Left hindlimb (tissue), 1 donor: ENCODE results near the gene PRODH2.

Experiments used
- DNase-seq: peaks from one replicate; pipeline ENCODE4 v3.0.0-alpha.2; 2018

PRODH2 gene

GRCh38 chr19:35757231-35757748, 55.4 kb downstream of the PRODH2 start:
- peak; percentile 96 for DNase-seq

GRCh38 chr19:35756377-35757230, 56.0 kb downstream of the PRODH2 start, which contains the start of gene HSPB6:
Gene HSPB6, minus strand, starts transcription at chr19:35757029. Its CDS starts 21 bp downstream, at chr19:35757008.
- DNase-seq = peak; percentile 84

- peak; percentile 89 for DNase-seq
These were observed 56.9 kb downstream of the PRODH2 start for GRCh38 chr19:35755550-35756376.

- DNase-seq = no peak
These were observed 57.5 kb downstream of the PRODH2 start for GRCh38 chr19:35755131-35755549.

GRCh38 chr19:35754370-35755130, 58.1 kb downstream of the PRODH2 start:
- DNase-seq = no peak

GRCh38 chr19:35753634-35754369, 58.8 kb downstream of the PRODH2 start:
- DNase-seq = no peak

GRCh38 chr19:35752746-35753350, 59.8 kb downstream of the PRODH2 start:
- no peak for DNase-seq

GRCh38 chr19:35751839-35752745, 60.6 kb downstream of the PRODH2 start:
- DNase-seq = no peak

- no peak for DNase-seq
These were observed 62.5 kb downstream of the PRODH2 start for GRCh38 chr19:35750167-35750566.
